ENCODE results near the gene ENTPD8.

Gene ENTPD8, protein sequence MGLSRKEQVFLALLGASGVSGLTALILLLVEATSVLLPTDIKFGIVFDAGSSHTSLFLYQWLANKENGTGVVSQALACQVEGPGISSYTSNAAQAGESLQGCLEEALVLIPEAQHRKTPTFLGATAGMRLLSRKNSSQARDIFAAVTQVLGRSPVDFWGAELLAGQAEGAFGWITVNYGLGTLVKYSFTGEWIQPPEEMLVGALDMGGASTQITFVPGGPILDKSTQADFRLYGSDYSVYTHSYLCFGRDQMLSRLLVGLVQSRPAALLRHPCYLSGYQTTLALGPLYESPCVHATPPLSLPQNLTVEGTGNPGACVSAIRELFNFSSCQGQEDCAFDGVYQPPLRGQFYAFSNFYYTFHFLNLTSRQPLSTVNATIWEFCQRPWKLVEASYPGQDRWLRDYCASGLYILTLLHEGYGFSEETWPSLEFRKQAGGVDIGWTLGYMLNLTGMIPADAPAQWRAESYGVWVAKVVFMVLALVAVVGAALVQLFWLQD

GRCh38 chr9:137441289-137441934 lies at the start of gene ENTPD8:
Gene ENTPD8, minus strand, starts transcription at chr9:137441357. Its CDS starts 3,072 bp downstream, at chr9:137438285.
- peak within 1 kb of the TSS; percentile 30 for H3K4me3 ChIP-seq (ENCODE audit: low read depth, low read length)
- no peak for DNase-seq (ENCODE audit: low read depth)
- in situ Hi-C loops (cut with HindIII; ENCODE audit: low sequenced_read_pairs) = no loop called here
- no peak for TF ChIP-seq CTCF (IDR thresholded peaks at IDR 0.05; ENCODE audit: low read depth, low read length, missing control alignments)

DNA sequence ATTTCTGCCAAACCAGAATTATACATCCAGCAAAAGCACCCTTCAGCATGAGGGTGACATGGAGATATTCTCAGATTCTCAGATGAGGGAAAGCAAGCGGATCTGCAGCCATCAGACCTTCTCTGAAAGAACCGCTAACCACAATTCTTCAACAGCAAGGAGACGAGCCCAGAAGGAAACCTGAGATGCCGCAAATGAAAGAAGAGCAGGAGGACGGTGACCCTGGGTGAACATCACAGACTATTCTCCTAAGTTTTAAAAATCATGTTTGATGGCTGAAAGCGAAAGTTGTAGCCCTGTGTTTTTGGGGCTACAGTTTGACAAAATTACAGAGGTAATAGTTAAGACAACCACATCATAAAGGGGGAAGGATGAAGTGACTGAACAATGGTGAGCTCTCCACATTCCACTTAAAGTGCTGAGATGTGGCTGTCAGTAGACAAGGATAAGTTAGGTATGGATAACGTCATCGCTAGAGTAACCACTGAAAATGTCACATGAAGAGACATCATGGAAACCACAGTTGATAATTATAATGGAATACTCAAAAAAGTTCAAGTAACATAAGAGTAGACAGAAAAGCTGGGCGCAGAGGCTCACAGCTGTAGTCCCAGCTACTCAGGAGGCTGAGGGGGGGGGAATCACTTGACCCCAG lies 49.5 kb upstream of the ENTPD8 start:
- TF ChIP-seq CTCF (IDR thresholded peaks at IDR 0.05; ENCODE audit: low read depth, low read length, missing control alignments) = no peak
- H3K4me3 ChIP-seq (ENCODE audit: low read depth, low read length) = no peak overlapping the region
- DNase-seq (ENCODE audit: low read depth) = no peak
- in situ Hi-C loops (cut with HindIII; ENCODE audit: low sequenced_read_pairs) = no loop called here

GRCh38 chr9:137488906-137489305 lies 47.7 kb upstream of the ENTPD8 start:
- in situ Hi-C loops (cut with HindIII; ENCODE audit: low sequenced_read_pairs) = no loop called here
- no peak overlapping the region for H3K4me3 ChIP-seq (ENCODE audit: low read depth, low read length)
- no peak for TF ChIP-seq CTCF (IDR thresholded peaks at IDR 0.05; ENCODE audit: low read depth, low read length, missing control alignments)
- no peak for DNase-seq (ENCODE audit: low read depth)

GRCh38 chr9:137488327-137488653 lies 47.1 kb upstream of the ENTPD8 start:
- H3K4me3 ChIP-seq (ENCODE audit: low read depth, low read length) = no peak overlapping the region
- in situ Hi-C loops (cut with HindIII; ENCODE audit: low sequenced_read_pairs) = no loop called here
- no peak for DNase-seq (ENCODE audit: low read depth)
- TF ChIP-seq CTCF (IDR thresholded peaks at IDR 0.05; ENCODE audit: low read depth, low read length, missing control alignments) = no peak

DNA sequence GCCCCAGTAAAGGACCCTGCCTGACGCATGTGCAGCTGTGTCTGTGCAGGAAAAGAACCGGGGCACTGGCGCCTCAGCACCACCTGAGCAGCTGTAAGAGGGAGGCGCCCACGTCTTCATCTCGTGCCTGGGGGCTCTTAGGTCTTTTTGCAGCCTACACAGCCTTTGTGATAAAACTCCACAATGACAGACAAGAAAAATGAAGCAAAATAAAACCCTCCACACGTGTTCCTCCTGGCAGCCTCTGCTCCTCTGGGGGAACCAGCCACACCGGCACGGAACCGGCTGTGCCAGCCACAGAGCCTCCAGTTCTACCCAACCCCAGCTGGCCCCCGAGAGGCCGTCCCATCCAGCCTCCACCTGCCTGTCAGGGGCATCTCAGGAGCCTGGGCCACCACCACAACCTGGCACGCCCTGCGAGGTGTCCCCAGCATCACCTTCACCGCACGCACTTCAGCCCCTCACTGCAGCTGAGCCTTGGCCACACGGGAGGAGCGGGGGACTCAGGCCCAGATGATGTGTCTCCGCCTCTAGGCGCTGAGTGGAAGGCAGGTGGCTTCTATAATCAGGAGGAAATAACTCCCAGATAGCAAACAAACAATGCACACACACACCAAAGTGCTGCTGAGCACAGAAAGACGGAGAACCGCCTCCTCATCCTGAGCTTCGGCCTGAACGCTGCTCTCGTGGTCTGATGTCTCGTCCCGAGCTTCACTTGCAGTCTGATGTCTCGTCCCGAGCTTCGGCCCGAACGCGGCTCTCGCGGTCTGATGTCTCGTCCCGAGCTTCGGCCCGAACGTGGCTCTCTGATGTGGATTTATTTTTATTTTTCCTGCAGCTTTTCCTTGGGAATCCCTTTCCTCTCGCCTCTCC lies 46.5 kb upstream of the ENTPD8 start:
- no peak overlapping the region for H3K4me3 ChIP-seq (ENCODE audit: low read depth, low read length)
- no peak for DNase-seq (ENCODE audit: low read depth)
- TF ChIP-seq CTCF (IDR thresholded peaks at IDR 0.05; ENCODE audit: low read depth, low read length, missing control alignments) = no peak
- in situ Hi-C loops (cut with HindIII; ENCODE audit: low sequenced_read_pairs) = no loop called here
